Retinal pigment epithelial cell (primary cell): ENCODE data around the gene CLEC10A.
"Not testable (repeated sequence)": the region's sequence is repeated elsewhere in the genome, so short reads cannot be mapped to it uniquely, and the experiment has no call there.

ENCODE experiments used
- DNase-seq: peaks from one replicate; pipeline ENCODE4 v3.0.0-alpha.2; 2010; ENCODE audit warnings: low read depth
- H3K4me3 ChIP-seq: 2 replicates; pipeline ENCODE4 v1.5.1; 2011; ENCODE audit warnings: mild to moderate bottlenecking, low read length, control low read depth, moderate library complexity
- TF ChIP-seq, protein P1 (sequence below): conservative IDR thresholded peaks from 2 replicates; pipeline ENCODE4 v1.5.1; 2011; ENCODE audit warnings: low read depth, low read length, control low read depth, inconsistent platforms

The CLEC10A gene

DNA sequence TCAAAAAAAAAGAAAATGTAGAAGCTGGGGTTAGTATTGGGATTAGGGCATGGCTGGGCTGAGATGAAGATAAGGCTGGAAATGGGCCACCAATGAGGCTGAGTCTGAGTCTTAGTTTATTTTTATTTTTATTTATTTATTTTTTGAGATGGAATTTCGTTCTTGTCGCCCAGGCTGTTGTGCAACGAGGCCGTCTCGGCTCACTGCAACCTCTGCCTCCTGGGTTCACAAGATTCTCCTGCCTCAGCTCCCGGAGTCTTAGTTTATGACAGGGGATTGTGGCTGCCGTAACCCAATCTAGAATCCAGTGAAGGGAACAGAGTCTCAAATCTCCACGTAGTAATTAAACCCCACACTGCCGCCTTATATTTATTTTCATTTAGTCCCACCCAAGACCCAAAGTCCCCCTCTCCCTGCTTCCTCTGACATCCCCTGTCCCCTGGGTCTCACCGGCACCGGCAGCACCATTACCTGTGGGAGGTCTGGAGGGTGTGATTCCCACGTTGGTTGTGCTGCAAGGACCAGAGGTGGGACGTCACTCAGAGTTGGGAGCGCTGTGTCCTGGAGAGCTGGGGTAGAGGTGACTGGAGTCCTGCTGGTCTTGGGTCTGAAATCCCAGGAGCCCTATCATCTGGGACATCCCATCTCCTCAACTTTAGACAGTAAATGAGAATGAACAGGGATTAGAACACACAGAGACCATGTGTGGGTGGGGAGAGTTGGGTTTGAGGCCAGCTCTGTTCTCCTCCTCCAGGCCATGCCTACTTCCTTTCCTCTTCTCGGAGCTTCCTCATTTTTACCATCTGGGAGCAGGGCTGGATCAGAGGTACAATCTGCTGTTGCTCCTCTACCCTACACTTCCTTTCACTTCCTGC, at the start of gene CLEC10A:
CLEC10A (minus strand) TSS at position 671 of the 875 bp plus-strand sequence. CDS start 1,439 bp downstream, outside the sequence.
- TF ChIP-seq, protein P1, sequence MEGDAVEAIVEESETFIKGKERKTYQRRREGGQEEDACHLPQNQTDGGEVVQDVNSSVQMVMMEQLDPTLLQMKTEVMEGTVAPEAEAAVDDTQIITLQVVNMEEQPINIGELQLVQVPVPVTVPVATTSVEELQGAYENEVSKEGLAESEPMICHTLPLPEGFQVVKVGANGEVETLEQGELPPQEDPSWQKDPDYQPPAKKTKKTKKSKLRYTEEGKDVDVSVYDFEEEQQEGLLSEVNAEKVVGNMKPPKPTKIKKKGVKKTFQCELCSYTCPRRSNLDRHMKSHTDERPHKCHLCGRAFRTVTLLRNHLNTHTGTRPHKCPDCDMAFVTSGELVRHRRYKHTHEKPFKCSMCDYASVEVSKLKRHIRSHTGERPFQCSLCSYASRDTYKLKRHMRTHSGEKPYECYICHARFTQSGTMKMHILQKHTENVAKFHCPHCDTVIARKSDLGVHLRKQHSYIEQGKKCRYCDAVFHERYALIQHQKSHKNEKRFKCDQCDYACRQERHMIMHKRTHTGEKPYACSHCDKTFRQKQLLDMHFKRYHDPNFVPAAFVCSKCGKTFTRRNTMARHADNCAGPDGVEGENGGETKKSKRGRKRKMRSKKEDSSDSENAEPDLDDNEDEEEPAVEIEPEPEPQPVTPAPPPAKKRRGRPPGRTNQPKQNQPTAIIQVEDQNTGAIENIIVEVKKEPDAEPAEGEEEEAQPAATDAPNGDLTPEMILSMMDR, result no peak
- no peak within 1 kb of the TSS for H3K4me3 ChIP-seq
- DNase-seq, result no peak

- TF ChIP-seq, protein P1, result no peak
- DNase-seq, result no peak
- H3K4me3 ChIP-seq, result no peak overlapping the region
These were observed 49.3 kb upstream of the CLEC10A start for GRCh38 chr17:7129311-7129710.

DNA sequence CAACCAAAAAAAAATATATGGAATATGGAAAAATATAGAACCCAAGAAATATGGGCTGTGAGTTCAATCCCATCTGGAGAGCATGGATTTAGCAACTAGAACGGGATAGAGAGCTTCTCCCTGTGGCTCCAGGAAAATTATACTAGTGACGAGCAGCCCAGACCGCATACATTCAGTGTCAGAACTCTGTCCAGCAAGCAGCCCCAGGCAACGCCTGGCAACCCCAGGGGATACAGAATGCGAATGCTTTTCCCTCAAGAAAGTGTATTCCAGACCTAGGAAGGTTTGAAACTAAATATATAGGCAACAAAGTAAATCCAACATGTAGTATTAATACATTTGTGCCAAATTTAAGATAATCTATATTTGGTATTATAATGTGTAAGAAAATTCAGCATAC, 48.1 kb upstream of the CLEC10A start:
- TF ChIP-seq, protein P1, result no peak
- no peak for DNase-seq
- H3K4me3 ChIP-seq, result no peak overlapping the region

DNA sequence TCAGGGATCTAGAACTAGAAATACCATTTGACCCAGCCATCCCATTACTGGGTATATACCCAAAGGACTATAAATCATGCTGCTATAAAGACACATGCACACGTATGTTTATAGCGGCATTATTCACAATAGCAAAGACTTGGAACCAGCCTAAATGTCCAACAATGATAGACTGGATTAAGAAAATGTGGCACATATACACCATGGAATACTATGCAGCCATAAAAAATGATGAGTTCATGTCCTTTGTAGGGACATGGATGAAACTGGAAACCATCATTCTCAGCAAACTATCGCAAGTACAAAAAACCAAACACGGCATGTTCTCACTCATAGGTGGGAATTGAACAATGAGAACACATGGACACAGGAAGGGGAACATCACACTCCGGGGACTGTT, 47.5 kb upstream of the CLEC10A start:
- DNase-seq, result not testable (repeated sequence)

DNA sequence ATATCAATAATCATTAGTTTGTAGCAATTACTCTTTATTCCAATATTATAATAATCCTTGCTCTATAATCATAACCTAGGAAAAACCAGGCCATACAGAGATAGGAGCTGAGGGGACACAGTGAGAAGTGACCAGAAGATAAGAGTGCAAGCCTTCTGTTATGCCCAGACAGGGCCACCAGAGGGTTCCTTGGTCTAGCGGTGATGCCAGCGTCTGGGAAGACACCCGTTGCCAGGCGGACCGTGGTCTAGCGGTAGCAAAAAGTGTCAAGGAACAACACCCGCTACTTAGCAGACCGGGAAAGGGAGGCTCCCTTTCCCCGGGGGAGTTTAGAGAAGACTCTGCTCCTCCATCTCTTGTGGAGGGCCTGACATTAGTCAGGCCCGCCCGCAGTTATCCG, 46.3 kb upstream of the CLEC10A start:
- not testable (repeated sequence) for DNase-seq, H3K4me3 ChIP-seq

More for the DNA sequence above, 47.5 kb upstream of the CLEC10A start:
- H3K4me3 ChIP-seq, result not testable (repeated sequence)

DNA sequence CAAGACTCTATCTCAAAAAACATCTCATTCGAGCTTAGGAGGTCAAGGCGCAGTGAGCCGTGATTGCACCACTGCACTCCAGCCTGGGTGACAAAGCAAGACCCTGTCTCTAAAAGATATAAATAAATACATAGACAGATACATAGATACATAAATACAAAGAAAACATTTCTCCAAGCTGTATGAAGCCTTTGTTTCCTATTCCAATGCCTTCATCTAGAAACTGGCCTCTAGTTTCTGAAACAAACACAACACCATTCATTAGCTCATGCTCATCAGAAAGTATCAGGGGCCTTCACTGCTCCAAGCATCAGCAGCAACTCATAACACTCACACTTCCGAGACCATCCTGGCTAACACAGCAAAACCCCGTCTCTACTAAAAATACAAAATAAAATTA, 44.9 kb upstream of the CLEC10A start:
- TF ChIP-seq, protein P1, result no peak
- no peak overlapping the region for H3K4me3 ChIP-seq
- DNase-seq, result no peak

GRCh38 chr17:7123844-7124243, 43.8 kb upstream of the CLEC10A start:
- TF ChIP-seq, protein P1, result no peak
- no peak overlapping the region for H3K4me3 ChIP-seq
- no peak for DNase-seq

DNA sequence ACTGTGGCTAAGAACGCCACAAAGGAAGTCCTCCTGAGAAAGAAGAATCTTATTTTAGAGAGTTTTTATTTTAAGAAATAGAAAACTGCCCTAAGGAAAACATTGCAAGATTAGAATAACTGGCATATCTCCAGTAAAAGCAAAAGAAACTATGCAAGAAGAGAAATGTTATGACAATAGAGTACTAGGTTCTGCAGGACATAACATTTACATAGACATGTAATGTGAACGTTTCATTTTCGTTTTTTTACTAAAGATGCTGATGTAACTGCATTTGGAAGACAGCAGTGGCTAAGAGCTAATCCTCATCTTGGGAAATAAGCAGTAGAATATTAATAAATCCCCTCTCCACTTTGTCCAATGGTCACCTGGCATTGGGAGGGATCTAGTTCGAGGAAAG, 42.3 kb upstream of the CLEC10A start:
- no peak for DNase-seq
- TF ChIP-seq, protein P1, result no peak
- H3K4me3 ChIP-seq, result no peak overlapping the region

GRCh38 chr17:7120635-7121034, 40.6 kb upstream of the CLEC10A start:
- H3K4me3 ChIP-seq, DNase-seq: not testable (repeated sequence)
